Omental fat pad (tissue), 4 donors: ENCODE measurements around the gene SEMA4A. TPM values are rescaled to one million over a fixed set of nuclear protein-coding genes. Genes with fewer than 3 reads are reported as not detected.
A peak's percentile ranks its signal among the peaks of the same experiment; 100 is the strongest.

Experiments used
- ATAC-seq: fragments of 150-250 bp; one replicate; pipeline ENCODE4 v1.9.1; 2016; ENCODE audit warnings: mild to moderate bottlenecking, moderate library complexity; ENCODE audit not compliant: low FRiP score
- DNase-seq: peaks from one replicate; pipeline ENCODE4 v3.0.0-alpha.2; 2019; ENCODE audit warnings: low spot score
- total RNA-seq, 4 donors: library from RNA; depleted of rRNA; stranded (reverse); fragments of >200 nt; gene quantifications; one replicate each; pipeline ENCODE4 v1.1.0, GENCODE V29; 2016
- TF ChIP-seq, protein P1 (sequence below), 3 donors: fragments of 450-650 bp; IDR thresholded peaks; one replicate each; pipeline ENCODE4 v1.5.1; 2016 to 2017; ENCODE audit warnings: antibody characterized with exemption in 3 of 3, mild to moderate bottlenecking in 3 of 3, moderate library complexity in 2 of 3

Gene SEMA4A
- total RNA-seq, 4 donors from 2014 or later, result 4.1 to 99.1 (median 24.6) TPM

DNA sequence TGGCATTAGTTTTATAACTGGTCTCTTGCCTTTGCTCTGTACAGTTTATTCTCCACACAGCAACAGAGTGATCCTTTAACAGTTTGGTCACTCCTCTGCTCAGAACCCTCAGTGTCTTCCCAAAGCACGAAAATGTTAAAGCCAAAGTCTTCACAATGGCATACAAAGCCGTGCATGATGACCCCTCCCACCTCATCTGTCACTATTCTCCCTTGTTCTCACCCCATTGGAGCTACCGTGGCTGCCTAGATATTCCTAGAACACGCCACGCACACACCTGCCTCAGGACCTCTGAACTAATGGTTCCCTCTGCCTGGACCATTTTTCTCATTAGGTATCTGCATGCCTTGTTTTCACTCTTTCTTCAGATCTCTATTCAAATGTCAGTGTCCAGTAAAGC, 8.6 kb upstream of the SEMA4A start:
- TF ChIP-seq, protein P1, sequence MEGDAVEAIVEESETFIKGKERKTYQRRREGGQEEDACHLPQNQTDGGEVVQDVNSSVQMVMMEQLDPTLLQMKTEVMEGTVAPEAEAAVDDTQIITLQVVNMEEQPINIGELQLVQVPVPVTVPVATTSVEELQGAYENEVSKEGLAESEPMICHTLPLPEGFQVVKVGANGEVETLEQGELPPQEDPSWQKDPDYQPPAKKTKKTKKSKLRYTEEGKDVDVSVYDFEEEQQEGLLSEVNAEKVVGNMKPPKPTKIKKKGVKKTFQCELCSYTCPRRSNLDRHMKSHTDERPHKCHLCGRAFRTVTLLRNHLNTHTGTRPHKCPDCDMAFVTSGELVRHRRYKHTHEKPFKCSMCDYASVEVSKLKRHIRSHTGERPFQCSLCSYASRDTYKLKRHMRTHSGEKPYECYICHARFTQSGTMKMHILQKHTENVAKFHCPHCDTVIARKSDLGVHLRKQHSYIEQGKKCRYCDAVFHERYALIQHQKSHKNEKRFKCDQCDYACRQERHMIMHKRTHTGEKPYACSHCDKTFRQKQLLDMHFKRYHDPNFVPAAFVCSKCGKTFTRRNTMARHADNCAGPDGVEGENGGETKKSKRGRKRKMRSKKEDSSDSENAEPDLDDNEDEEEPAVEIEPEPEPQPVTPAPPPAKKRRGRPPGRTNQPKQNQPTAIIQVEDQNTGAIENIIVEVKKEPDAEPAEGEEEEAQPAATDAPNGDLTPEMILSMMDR (IDR thresholded peaks at IDR 0.05), result no peak
- ATAC-seq (no peak), DNase-seq (no peak)

DNA sequence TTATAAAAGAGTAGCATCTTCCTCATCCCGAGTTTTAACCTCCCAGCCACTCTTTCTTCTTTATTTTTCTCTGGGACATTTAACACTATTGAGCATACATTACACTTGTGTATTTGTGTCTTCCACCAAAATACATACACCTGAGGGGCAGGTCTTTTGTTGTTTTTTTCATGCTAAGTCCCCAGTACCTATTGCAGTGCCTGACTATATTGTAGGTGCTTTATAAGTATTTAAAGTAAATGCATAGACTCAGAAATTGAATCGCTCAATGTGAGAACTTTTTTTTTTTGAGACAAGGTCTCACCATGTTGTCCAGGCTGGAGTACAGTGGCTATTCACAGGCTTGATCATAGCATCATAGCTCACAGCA, 7.8 kb upstream of the SEMA4A start:
- no peak for DNase-seq
- ATAC-seq, result no peak
- TF ChIP-seq, protein P1 (IDR thresholded peaks at IDR 0.05), result no peak

DNA sequence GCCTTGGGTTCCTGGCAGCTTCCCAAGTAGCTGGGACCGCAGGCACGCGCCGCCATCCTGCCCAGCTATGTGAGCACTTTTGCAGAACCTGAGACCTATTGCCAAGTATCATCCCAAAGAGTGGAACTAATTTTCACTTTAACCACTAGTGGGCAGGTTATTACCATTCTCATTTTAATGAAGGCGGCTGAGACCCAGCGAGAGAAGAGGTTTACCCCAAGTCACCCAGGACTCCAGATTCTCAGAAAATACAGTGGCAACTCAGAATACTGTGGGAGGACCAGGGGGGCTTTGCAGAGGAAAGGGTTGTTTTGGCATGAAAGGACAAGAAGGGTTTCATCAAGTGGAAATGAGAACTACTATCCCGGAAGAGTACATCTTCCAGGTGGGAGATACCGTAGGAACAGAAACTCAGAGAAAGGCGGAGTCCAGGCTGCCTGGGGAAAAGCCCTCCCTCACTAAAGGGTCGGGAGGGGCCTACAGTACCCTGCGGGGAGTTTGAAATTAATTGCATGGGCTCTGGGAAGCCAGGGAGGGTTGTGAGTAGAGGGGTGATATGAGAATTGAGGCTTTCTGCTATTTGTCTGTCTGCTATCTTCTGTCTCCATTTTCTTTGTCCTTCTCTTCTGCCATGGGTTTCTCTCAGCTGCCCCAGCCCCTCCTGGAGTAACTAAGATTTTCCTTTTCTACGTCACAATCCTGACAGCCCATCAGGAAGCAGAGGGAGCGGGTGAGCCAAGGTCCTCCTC, 7.2 kb upstream of the SEMA4A start:
- DNase-seq, result no peak
- peak; percentile 31 for ATAC-seq
- TF ChIP-seq, protein P1 (IDR thresholded peaks at IDR 0.05), result no peak

DNA sequence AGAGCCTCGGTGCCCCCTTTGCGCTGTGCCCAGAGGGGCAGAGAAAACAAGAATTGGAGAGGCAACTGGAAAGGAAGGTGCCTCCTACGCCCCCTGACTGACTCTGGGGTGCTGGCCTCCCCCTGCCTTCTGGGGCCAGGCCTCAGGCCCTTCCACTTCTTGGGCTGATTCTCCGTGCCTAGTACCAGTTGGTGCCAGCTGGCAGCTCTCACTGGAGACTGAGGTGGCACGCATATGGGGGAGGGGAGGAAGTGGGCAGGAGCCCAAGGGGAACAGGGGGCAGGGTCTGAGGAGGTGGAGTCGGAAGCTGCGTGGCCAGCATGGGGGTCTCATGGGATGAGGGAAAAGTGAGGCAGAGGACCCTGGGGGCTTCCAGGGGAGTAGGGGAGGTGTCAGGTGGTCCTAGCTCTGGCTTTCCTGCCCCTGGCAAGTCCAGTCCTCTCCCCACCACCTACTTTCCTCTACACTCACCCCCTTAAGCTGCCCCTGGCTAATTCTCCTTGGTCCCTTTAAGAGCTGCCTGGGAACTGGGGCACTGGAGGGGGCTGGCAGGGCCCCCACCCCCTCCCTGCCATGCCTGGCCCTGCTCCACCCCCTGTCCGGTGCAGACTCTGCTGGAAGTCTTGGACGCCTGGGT, 6.5 kb upstream of the SEMA4A start:
- no peak for DNase-seq
- TF ChIP-seq, protein P1 (IDR thresholded peaks at IDR 0.05), result no peak
- ATAC-seq, result peak; percentile 47

DNA sequence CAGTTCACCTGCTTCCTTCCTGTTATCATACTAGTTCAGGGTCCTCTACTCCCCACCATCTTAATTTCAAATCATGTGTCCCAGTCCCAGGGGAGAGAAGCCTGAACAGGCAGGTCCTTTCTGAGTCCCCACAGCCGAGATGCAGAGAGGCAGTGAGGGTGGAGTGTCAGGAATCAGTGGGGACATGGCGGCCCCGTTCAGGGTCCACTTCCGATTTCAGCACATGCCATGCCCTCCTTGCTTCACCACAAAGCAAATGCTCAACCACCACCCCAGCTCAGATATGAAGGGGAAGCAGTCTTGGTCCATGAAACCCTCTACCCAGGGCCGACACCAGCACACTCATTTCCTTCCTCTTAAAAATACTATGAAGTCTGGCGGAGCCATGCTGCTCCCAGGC, 5.2 kb upstream of the SEMA4A start:
- TF ChIP-seq, protein P1 (IDR thresholded peaks at IDR 0.05), result no peak
- DNase-seq (no peak), ATAC-seq (no peak)

DNA sequence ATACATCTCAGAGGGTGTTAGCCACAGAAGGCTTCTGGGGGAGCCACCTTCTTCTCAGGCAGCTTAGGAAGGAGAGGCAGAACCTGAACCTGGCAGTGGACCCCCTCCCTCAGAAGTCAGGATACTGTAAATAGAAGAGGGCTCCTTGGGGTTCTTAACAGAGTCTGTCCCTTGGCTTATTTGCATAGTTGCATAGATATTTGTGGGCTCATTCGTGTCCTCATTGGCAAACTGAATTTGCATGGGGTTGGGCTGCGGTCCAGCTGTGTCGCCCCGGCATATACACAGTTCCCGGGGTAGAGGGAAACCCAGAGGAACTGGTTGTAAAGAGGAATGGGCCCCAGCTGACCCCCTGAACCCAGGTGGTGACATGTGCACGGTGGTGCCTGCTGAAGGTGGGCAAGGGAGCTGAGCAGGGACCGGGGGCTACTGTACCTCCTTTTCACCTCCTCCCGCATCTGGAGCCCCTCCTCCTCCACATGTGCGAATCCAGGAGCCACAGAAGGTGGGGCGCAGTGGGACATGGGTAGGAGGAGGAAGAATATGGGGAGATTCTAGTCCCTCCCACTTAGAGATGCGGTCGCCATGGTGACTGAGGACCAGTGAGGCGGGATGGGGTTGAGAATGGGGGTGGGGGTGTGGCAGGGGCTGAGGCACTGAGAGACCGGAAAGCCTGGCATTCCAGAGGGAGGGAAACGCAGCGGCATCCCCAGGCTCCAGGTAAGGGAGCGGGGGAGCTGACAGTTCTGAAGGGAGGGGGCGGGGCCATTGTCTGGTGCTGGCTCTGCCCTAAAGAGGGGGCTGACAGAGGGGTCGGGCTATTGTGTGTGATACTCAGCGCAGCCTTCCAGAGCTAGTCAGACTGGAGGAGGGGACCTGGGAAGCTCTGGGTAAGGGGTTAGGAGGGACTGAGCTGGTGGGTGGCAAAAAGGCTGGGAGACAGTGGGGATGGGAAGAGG, 3.7 kb upstream of the SEMA4A start:
- no peak for ATAC-seq
- DNase-seq, result no peak
- TF ChIP-seq, protein P1 (IDR thresholded peaks at IDR 0.05), result no peak
